Stimulated activated CD4-positive, alpha-beta T cell treated with anti-CD3 and anti-CD28 coated beads, TNF-alpha, amount 100 ng/mL, for 48 hours (primary cell): ENCODE results near the gene TGM1.

Experiments
- DNase-seq, 3 donors: peaks; one replicate each; pipeline ENCODE4 v3.0.0-alpha.2; 2020; ENCODE audit warnings: low read depth in 3 of 3

TGM1 gene

DNA sequence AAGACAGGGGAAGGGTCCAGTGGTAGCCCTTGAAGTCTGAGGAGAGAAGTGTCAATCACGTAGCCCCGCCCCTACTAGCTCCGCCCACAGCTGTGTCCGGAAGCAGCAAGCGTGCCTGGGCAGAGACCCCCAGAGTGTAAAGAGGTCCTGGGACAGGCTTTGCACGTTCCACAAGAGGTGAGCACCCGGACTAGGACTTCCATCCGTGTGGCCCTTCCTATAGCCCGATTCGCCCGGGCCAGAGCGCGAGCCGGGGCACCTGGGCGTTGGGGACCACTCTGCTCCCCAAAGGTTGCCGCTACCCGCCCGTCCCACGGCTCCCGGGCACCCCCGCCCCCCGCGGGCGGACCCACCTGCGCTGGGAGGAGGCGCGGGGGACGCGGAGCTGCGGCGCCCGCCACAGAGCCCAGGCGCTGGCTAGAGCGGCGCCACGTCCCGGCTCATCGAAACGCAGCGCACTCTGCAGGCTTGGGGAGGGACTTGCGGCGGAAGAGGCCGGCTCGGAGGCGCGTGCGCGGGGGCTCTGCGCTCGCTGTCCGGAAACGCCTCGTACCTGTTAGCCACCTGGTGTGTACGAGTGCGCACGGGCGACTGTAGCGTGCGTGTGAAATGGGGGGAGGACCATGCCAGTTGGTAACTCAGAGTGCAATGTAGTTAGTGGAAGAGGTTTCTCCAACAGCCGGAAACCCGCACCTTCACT lies 8.3 kb upstream of the TGM1 start, which contains the start of gene RABGGTA:
RABGGTA (minus strand) TSS at position 464 of the 700 bp plus-strand sequence. CDS start 482 bp downstream, outside the sequence.
- peak; percentile 71 to 77 (median 75) for DNase-seq

GRCh38 chr14:24270537-24271133 lies 7.7 kb upstream of the TGM1 start:
- DNase-seq: no peak

GRCh38 chr14:24269910-24270536 lies 7.0 kb upstream of the TGM1 start:
- DNase-seq: no peak

DNA sequence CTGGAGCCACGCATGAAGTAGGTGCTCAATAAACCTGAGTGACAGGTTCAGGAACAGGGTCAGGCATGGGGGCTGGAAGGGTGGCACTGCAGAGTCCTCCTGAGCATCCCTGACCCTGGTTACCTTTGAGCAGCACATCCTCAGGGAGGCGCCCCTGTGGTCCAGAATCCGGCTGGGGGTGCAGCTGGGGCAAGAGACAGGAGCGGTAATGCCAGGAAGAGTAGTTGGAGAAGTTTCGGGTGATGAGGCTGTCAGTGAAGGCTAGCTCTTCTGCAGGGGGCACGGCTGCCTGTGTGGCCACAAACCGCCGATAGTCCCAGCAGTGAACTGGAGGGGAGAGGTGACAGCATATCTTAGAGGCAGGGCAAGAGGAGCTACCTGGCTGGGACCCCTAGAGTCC lies 6.4 kb upstream of the TGM1 start:
- DNase-seq: no peak

- no peak for DNase-seq
Observed at GRCh38 chr14:24268225-24268624, 5.2 kb upstream of the TGM1 start.

DNA sequence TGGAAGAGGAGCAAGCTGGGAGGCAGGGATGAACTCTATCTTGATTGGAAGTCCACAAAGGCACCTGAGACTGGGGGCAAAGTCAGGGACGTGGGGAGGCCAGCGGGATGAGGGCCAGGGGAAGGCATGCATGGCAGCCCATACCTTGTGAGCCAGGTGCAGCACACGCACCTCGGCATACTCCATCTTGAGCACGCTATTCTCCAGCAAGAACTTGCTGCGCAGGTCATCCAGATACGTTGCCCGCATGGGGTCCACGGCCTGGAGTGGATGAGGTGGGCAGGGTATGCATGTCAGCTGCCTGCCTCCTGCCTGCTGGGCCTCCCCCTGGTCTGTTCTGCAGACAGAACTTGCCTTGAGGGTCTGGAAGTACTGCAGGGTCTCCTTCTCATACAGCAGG lies 4.5 kb upstream of the TGM1 start:
- DNase-seq: no peak

DNA sequence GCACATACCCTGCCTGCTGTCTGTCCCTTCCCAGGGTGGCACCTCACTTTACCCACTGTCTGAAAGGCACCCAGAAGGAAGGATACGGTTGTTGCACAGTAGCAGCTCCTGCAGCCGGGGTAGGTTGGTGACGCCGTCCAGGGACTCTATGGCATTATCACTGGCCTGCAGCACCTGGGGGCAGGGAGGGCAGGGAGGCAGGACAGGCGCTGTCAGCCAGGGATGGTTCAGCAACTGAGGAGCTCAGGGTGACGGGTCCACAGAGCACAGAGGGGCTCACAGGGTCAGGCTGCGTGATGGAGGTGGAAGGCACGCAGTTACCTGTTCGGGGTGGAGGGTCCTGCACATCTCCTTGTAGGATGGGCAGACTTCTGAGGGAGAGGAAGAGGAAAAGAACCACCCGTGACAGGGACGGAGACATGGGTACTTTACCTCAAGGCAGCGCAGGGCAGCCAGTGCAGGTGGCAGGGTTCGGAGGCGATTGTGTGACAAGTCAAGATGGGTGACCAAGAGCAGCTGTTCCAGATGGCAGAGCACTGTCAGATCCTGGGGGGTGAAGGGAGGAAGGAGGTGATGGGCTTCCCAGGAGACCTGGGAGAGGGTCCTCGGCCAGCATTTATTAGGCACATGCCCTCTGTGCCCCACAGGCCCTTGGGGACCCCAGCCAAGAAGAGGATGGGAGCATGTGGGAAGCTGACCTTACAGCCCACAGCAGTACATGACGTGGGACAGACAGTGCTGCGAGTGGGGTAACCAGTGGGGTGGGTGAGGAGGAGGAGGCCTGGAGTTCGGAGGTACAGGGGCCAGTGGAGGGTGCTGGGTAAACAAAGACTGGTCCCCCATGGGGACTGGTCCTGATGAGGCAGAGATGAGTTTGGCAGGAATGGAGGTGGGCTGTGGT lies 3.6 kb upstream of the TGM1 start:
- DNase-seq: no peak

DNA sequence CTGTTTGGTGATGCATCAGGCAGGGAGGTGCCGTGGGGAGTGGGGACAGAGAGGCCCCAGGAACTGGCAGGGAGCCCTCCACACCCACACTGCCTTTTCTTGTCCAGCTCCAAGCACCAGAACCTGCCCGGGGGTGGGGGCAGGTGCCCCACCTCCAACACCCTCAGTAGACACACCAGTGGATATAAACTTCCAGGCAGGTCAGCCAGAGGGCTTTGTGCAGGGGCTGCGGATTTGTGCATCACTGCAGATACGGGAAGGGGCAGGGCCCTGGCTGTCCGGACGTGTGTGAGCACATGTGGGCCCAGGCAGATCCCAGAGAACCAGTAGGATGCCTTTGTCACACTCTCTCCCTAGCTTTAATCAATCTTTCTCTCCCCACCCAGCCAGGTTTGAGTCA lies 1.3 kb upstream of the TGM1 start:
- no peak for DNase-seq

DNA sequence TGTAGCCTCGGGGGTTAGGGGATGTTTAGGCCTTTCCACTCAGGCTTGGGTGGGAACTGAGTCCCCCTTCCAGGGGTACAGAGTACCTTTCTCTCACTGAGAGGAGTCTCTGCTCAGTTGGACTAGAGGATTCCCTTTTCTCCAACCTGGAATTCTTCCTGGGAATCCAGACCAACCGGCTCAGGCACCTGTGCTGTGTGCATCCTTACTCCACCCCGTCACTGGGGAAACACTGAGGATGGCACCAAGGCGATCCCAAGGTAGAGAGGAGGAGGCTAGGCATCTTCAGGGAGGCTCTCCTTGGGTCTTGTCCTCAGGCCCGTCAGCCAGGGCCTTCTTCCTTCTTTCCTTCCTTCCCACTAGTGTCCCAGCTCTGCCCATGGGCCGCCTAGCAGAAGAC lies 871 bp upstream of the TGM1 start:
- DNase-seq: no peak

DNA sequence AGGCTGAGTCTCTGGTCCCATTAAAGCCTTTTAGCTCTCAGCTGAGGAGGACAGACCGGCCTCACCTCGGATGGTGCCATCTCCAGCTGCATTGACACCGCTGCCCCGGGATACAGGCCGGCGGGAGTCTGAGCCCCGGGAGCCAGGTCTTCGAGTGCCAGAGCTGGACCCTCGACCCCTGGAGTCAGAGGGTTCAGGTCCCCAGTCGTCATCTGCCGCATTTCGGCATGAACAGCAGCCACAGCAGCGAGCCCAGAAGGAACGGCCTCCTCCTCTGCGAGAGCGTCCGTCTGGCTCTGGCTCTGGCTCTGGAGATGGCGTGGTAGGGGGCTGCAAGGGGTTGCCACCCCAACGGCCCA lies 1.0 kb downstream of the TGM1 start:
- no peak for DNase-seq

- no peak for DNase-seq
Observed at GRCh38 chr14:24261256-24261968, 1.6 kb downstream of the TGM1 start.

GRCh38 chr14:24260780-24261157 lies 2.2 kb downstream of the TGM1 start:
- DNase-seq: no peak

DNA sequence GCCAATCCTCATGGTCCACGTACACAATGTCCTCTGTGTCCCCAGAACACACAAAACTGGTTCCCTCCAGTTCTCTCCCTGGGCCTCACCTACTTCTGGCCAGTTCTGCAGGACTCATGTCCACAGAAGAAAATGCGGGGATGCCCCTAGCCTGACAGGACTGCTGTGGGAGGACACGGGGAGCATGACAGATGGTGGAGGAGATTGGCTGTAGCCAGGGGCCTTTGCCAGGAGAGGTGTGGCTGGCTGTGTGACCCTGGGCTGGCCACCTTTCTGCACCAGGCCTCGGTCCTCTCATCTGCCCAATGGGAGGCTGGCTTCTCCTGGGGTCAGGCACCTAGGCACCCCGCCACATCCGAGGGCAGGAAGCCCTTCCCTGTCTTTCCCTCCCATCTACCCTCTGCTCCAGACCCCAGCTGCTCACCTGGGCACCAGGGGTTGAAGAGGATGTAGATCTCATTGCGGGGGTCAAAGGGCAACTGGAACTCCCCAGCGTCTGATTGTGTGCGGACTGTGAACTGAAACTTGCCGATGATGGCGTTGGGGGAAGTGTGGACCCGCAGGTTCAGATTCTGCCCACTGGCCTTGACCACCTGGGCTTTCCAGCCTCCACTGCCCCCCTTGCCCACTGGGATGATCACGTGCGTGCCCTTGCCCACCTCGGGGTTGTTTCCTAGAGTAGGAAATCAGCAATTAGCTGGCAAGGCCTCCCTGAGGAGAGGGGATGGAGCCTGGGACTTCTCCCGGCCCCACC lies 2.8 kb downstream of the TGM1 start:
- no peak for DNase-seq

DNA sequence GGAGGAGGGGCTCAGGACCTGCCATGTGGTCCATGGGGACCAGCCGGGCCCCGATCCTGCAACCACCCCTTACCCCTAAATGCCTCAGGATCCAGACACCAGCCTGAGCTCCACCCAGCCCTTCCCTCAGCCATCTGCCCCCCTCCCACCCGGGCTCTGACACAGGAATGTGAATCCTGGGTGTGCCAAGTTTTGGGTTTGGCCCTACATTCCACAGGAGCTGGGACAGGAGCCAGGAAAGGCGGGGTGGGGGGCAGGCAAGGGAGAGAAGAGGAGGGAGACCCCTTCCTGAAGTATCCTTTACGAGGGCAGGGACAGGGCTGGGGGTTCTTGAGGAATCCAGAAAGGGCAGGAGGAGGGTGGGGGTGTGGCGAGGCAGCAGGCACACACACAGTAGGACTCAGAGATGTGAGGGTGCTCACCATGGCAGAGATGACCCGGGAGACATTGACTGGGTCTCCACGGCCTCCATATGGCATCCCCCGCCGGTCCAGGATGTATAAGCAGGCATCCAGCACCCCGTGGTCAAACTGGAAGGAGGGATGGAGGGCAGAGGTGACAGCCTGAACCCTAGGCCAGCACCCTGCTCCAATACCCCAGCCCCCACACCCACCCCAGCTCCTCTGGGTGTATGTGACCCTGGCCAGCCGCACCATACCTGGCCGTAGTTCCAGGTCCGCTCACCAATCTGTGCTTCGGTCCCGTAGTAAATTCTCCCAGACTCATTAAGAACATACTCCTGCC lies 3.5 kb downstream of the TGM1 start:
- DNase-seq: no peak

GRCh38 chr14:24258548-24259265 lies 4.3 kb downstream of the TGM1 start:
- no peak for DNase-seq

GRCh38 chr14:24258119-24258518 lies 4.9 kb downstream of the TGM1 start:
- no peak for DNase-seq

DNA sequence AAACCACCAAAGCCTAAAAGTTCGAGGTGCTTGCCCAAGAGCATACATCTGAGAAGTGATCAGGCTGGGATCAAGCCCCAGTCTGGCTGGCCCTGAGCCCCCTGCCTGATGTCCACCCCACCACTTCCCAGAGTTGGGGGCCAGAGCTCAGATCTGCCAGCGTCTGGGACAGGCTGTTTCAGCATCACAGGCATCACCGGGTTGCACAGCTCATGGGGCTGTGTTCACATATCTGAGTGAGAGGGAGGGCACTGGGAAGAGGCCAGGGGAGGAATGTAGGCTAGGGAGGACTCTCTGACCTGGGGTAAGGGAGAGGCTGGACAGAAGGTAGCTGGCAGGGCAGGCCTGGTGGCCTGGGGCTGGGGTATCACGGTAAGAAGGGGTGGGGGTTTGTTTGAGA lies 6.0 kb downstream of the TGM1 start:
- DNase-seq: no peak

DNA sequence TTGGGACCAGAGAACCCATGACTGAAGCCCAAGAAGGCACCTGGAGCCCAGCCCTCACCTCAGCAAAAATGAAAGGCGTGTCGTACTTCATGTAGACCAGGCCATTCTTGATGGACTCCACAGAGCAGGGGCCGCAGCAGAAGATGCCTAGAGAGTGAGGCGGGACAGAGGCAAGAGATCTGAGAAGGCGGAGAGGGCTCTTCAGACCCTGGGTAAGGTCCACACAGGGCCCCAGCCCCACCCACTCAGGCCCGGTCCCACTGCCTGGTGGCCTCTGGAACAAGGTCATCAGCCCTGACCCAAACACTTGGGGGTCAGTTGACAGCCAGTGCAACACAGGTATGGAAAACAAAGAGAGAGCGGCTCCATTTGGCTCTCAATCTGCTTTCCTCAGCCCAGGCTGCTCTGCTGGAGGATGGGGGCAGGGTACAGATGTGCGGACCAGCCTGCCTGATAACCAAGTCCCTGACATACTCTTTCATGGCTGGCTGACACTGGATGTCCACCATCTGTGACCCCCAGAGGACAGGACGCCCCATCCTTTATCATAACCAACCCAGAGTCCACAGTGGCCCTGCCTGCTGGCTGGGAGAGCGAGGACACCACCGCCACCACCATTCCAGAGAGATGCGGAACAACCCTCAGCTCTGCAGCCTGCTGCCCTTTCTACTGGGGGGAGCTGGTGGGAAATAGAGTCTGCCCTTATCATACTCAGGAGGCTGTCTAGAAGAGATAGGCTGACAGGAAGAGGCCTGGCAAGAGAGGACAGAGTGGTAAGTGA lies 6.9 kb downstream of the TGM1 start:
- DNase-seq: no peak

DNA sequence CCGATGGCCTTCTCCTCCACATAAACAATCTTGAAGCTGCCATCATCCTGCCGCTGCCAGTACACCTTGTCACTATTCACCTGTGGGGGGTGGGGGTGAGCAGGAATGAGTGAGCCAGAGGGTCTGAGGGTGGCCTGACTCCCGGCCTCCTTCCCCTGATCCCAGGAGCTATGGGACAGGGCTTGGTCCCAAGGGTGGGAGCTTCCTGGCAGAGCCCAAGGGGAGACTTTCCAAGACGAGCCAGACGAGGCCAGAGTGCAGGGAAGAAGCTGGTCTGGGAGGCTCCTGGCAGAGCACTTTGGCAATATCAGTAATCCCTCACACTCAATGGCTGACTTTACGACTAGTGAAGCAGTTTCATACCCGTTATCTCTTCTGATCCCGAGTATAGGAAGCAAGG lies 7.5 kb downstream of the TGM1 start:
- no peak for DNase-seq
